RWPE2 (cell line): ENCODE data around the gene REG1A.

Experiments used
- ATAC-seq: fragments of 200-7000 bp; cut with Tn5 transposase; 3 replicates; pipeline ENCODE4 v1.9.1; 2021; ENCODE audit warnings: low read depth
- DNase-seq: peaks from one replicate; pipeline ENCODE4 v3.0.0-alpha.2; 2020; ENCODE audit warnings: low spot score
- H3K27ac ChIP-seq: fragments of 450-650 bp; 2 replicates; pipeline ENCODE4 v1.5.1; 2017; ENCODE audit warnings: mild to moderate bottlenecking; ENCODE audit not compliant: poor library complexity, severe bottlenecking
- H3K27me3 ChIP-seq: fragments of 250-450 bp; sonication (Bioruptor Pico); 2 replicates; pipeline ENCODE4 v1.5.1; 2021; ENCODE audit warnings: mild to moderate bottlenecking, moderate library complexity; ENCODE audit not compliant: insufficient read depth, poor library complexity, severe bottlenecking
- H3K36me3 ChIP-seq: fragments of 250-450 bp; sonication (Bioruptor Pico); 2 replicates; pipeline ENCODE4 v1.5.1; 2020; ENCODE audit warnings: low read depth, mild to moderate bottlenecking, moderate library complexity
- H3K4me1 ChIP-seq: fragments of 250-450 bp; sonication (Bioruptor Pico); 2 replicates; pipeline ENCODE4 v1.5.1; 2021; ENCODE audit warnings: mild to moderate bottlenecking, moderate library complexity; ENCODE audit not compliant: insufficient read depth, poor library complexity, severe bottlenecking
- H3K4me3 ChIP-seq: fragments of 250-450 bp; sonication (Bioruptor Pico); 2 replicates; pipeline ENCODE4 v1.5.1; 2021; ENCODE audit warnings: mild to moderate bottlenecking, moderate library complexity; ENCODE audit not compliant: severe bottlenecking
- H3K9me3 ChIP-seq: fragments of 250-450 bp; sonication (Bioruptor Pico); 2 replicates; pipeline ENCODE4 v1.5.1; 2021; ENCODE audit warnings: mild to moderate bottlenecking, moderate library complexity; ENCODE audit not compliant: severe bottlenecking
- CTCF ChIP-seq: fragments of 450-650 bp; IDR thresholded peaks from one replicate; pipeline ENCODE4 v1.5.1; 2017; ENCODE audit warnings: mild to moderate bottlenecking, moderate library complexity; ENCODE audit not compliant: poor library complexity, severe bottlenecking

Gene REG1A

GRCh38 chr2:79129804-79130203, 9.5 kb downstream of the REG1A start:
- no peaks in the 10 kb centered on the region for H3K9me3 ChIP-seq
- no peaks in the 10 kb centered on the region for H3K36me3 ChIP-seq
- H3K27me3 ChIP-seq, result no peaks in the 10 kb centered on the region
- no peak overlapping the region for H3K27ac ChIP-seq
- H3K4me1 ChIP-seq, result no peaks in the 10 kb centered on the region
- DNase-seq, result no peak
- H3K4me3 ChIP-seq, result no peak overlapping the region
- no peak for ATAC-seq
- TF ChIP-seq CTCF, result no peak

- ATAC-seq (no peak), DNase-seq (no peak)
- no peak for TF ChIP-seq CTCF
- Histone ChIP-seq H3K9me3 (no peaks in the 10 kb centered on the region), H3K4me3 (no peak overlapping the region), H3K27ac (no peak overlapping the region), H3K4me1 (no peaks in the 10 kb centered on the region), H3K36me3 (no peaks in the 10 kb centered on the region), H3K27me3 (no peaks in the 10 kb centered on the region)
Measured at GRCh38 chr2:79131687-79132086, 11.4 kb downstream of the REG1A start.

- Histone ChIP-seq H3K9me3 (no peaks in the 10 kb centered on the region), H3K4me3 (no peak overlapping the region), H3K36me3 (no peaks in the 10 kb centered on the region), H3K4me1 (no peaks in the 10 kb centered on the region), H3K27me3 (no peaks in the 10 kb centered on the region), H3K27ac (no peak overlapping the region)
- no peak for TF ChIP-seq CTCF
- DNase-seq (no peak), ATAC-seq (no peak)
Measured at GRCh38 chr2:79138385-79138784, 18.1 kb downstream of the REG1A start.

GRCh38 chr2:79139423-79139822, 19.1 kb downstream of the REG1A start:
- no peak overlapping the region for H3K4me3 ChIP-seq
- no peak for TF ChIP-seq CTCF
- no peaks in the 10 kb centered on the region for H3K27me3 ChIP-seq
- no peak for ATAC-seq
- H3K9me3 ChIP-seq, result no peaks in the 10 kb centered on the region
- H3K27ac ChIP-seq, result no peak overlapping the region
- DNase-seq, result no peak
- no peaks in the 10 kb centered on the region for H3K36me3 ChIP-seq
- H3K4me1 ChIP-seq, result no peaks in the 10 kb centered on the region

GRCh38 chr2:79155826-79156476, 35.7 kb downstream of the REG1A start:
- no peak for TF ChIP-seq CTCF
- no peaks in the 10 kb centered on the region for H3K36me3 ChIP-seq
- no peak for ATAC-seq

More at GRCh38 chr2:79155826-79156476, 35.7 kb downstream of the REG1A start:
- Histone ChIP-seq H3K27ac (no peak overlapping the region), H3K4me1 (no peaks in the 10 kb centered on the region), H3K27me3 (no peaks in the 10 kb centered on the region), H3K4me3 (no peak overlapping the region), H3K9me3 (no peaks in the 10 kb centered on the region)
- no peak for DNase-seq
